Hematopoietic multipotent progenitor cell treated with erythropoietin and hydrocortisone succinate and interleukin-3 and kit ligand, for 4 days (in vitro differentiated cells): ENCODE results near the gene SYT17.

Experiments used
- DNase-seq: peaks from one replicate; pipeline ENCODE4 v3.0.0-alpha.2; 2015

Gene SYT17

DNA sequence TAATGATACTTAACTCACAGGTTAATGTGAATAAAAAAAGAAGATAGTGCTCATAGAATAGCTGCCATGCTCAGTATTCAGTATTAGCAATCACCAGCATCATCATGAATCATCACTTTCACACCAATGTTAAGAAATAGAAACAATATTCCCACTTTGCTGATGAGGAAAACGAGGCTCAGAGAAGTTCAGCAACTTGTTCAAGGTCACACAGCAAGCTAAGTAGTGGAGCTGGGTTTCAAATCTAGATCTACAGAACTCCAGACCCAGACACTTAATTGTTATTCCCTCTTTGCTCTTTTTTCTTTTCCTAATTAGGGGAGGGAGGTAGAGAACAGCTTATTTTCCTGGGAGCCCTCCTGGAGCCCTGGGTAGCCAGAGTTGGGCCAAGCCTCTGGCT is 140.4 kb downstream of the SYT17 start:
- DNase-seq = no peak

DNA sequence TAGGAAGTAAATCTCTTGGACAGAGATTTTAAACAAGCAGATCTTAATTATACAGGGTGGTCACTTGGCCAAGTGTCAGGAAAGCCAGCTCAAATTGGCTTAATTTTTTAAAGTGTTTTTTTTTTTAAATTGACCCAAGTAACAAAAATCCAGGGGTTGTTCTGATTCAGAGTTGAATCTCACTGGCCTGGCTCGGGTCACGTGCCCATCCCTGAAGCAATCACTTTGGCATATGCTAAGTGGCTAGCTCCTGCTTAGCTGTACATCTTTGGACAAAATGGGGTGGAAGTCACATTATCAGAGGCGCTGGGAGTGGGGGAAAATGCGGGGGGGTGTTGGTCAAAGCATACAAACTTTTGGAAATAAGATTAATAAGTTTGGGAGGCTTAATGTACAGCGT is 141.1 kb downstream of the SYT17 start:
- no peak for DNase-seq

GRCh38 chr16:19314718-19315425 is 146.8 kb downstream of the SYT17 start:
- no peak for DNase-seq

GRCh38 chr16:19315889-19316433 is 147.9 kb downstream of the SYT17 start:
- no peak for DNase-seq

DNA sequence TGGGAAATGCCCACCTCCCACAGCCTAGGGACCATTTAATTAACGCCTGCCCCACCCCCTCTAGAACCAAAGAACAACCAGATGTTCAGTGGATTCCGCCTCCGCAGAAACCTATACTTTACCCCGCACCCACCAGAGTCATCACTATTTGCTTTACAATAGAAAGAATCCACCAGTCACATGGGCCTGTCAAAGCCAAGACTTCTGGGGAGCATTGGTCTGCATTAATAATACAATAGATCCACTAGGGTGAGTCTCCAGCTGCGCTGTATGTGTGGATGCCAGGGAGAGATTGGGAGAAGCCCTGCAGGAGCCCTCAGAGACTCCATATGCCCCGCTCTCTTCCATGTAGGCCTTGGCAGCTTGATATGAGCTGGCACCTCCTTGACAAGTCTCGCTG is 148.8 kb downstream of the SYT17 start:
- no peak for DNase-seq
